Astrocyte (in vitro differentiated cells and primary cell): ENCODE measurements around the gene ABCA4. TPM values are rescaled to one million over a fixed set of nuclear protein-coding genes. Genes with fewer than 3 reads are reported as not detected.

ENCODE experiments used
- DNase-seq: peaks from one replicate; pipeline ENCODE4 v3.0.0-alpha.2; 2010; ENCODE audit warnings: low read depth
- FAIRE-seq: peaks from 2 replicates; lab custom pipeline; 2011; peaks lifted over from hg19 to GRCh38; lab: Jason Lieb, UNC
- H2AFZ ChIP-seq: 2 replicates; pipeline ENCODE4 v1.6.0; 2012; ENCODE audit warnings: low read depth, low read length, inconsistent platforms
- H3K27ac ChIP-seq: 2 replicates; pipeline ENCODE4 v1.5.1; 2011; ENCODE audit warnings: low read depth, low read length, inconsistent platforms
- H3K27me3 ChIP-seq: 2 replicates; pipeline ENCODE4 v1.6.0; 2011; ENCODE audit warnings: low read length, inconsistent platforms; ENCODE audit not compliant: insufficient read depth
- H3K36me3 ChIP-seq: 2 replicates; pipeline ENCODE4 v1.5.1; 2011; ENCODE audit warnings: low read length, inconsistent platforms; ENCODE audit not compliant: insufficient read depth
- H3K4me1 ChIP-seq: 2 replicates; pipeline ENCODE4 v1.5.1; 2011; ENCODE audit warnings: low read length, inconsistent platforms; ENCODE audit not compliant: insufficient read depth
- H3K4me2 ChIP-seq: 2 replicates; pipeline ENCODE4 v1.6.0; 2012; ENCODE audit warnings: low read length, inconsistent platforms
- H3K4me3 ChIP-seq: 2 replicates; pipeline ENCODE4 v1.5.1; 2011; ENCODE audit warnings: low read depth, mild to moderate bottlenecking, low read length, inconsistent platforms; ENCODE audit not compliant: insufficient read depth
- H3K79me2 ChIP-seq: 2 replicates; pipeline ENCODE4 v1.6.0; 2012; ENCODE audit warnings: mild to moderate bottlenecking, low read length, inconsistent platforms; ENCODE audit not compliant: insufficient read depth
- H3K9ac ChIP-seq: 2 replicates; pipeline ENCODE4 v1.6.0; 2012; ENCODE audit warnings: mild to moderate bottlenecking, low read length, inconsistent platforms
- H3K9me3 ChIP-seq: 2 replicates; pipeline ENCODE4 v1.5.1; 2012; ENCODE audit warnings: low read depth, mild to moderate bottlenecking, low read length, inconsistent platforms; ENCODE audit not compliant: insufficient read depth
- H4K20me1 ChIP-seq: 2 replicates; pipeline ENCODE4 v1.6.0; 2012; ENCODE audit warnings: low read length, inconsistent platforms; ENCODE audit not compliant: insufficient read depth
- H3K27ac Mint-ChIP-seq: one replicate; pipeline ENCODE4 v1.8.0; 2021; ENCODE audit warnings: mild to moderate bottlenecking, mixed read lengths; ENCODE audit not compliant: unreplicated experiment
- H3K27me3 Mint-ChIP-seq: one replicate; pipeline ENCODE4 v1.8.0; 2021; ENCODE audit warnings: low read depth, mixed read lengths; ENCODE audit not compliant: unreplicated experiment
- H3K36me3 Mint-ChIP-seq: one replicate; pipeline ENCODE4 v1.8.0; 2021; ENCODE audit warnings: low read depth, mixed read lengths; ENCODE audit not compliant: unreplicated experiment
- H3K4me1 Mint-ChIP-seq: one replicate; pipeline ENCODE4 v1.8.0; 2021; ENCODE audit warnings: low read depth, mixed read lengths; ENCODE audit not compliant: unreplicated experiment
- H3K4me3 Mint-ChIP-seq: one replicate; pipeline ENCODE4 v1.8.0; 2021; ENCODE audit warnings: mild to moderate bottlenecking, moderate library complexity, mixed read lengths; ENCODE audit not compliant: unreplicated experiment
- H3K9me3 Mint-ChIP-seq: one replicate; pipeline ENCODE4 v1.8.0; 2021; ENCODE audit warnings: mild to moderate bottlenecking, mixed read lengths; ENCODE audit not compliant: unreplicated experiment
- EZH2 ChIP-seq: IDR thresholded peaks from 2 replicates; pipeline ENCODE4 v1.6.1; 2012; ENCODE audit warnings: mild to moderate bottlenecking, low read length, inconsistent platforms; ENCODE audit not compliant: insufficient read depth
- total RNA-seq: library from RNA; stranded (reverse); gene quantifications from 2 replicates; pipeline ENCODE4 v1.2.1, GENCODE V29; 2021
- TF ChIP-seq, protein P1 (sequence below): IDR thresholded peaks from 2 replicates; pipeline ENCODE4 v1.5.1; 2011; ENCODE audit warnings: low read depth, mild to moderate bottlenecking, inconsistent platforms, low read length, moderate library complexity; ENCODE audit not compliant: insufficient read depth

The ABCA4 gene
- total RNA-seq, 1 donor from 2014 or later, result 0.20 TPM

DNA sequence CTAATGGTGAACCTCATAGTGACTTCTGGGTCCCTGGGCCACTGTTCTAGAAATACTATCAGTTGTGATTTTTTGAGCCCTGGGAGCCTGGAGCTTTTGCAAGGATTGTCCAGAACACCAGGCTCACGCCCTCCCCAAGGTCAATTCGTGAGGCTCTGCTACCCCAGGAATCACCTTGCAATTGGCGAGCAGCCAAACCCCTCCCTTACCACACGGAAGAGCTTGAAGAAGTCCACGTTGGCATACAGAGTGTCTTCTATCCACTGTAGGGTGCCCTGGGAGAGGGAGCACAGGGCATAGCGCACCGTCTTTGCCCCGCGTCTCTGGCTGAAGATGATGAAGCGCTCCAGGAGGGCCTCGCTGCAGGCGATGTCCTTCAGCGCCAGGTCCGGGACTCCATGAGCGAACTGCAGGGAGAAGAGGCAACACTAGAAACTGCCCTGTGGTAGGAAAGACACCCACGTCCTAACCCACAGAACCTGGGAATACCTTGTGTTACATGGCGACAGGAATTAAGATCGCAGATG, 22.3 kb downstream of the ABCA4 start:
- Histone ChIP-seq H3K4me3 (no peak overlapping the region), H3K27ac (no peak overlapping the region), H3K9ac (no peak overlapping the region), H2AFZ (no peak overlapping the region), H4K20me1 (no peaks in the 10 kb centered on the region), H3K79me2 (no peaks in the 10 kb centered on the region), H3K4me1 (peaks cover 34% of the 10 kb centered on the region), H3K9me3 (no peaks in the 10 kb centered on the region), H3K4me2 (no peak overlapping the region), H3K36me3 (no peaks in the 10 kb centered on the region), H3K27me3 (no peaks in the 10 kb centered on the region)
- no peaks in the 10 kb centered on the region for H3K36me3 Mint-ChIP-seq
- H3K4me1 Mint-ChIP-seq, result peaks cover 27% of the 10 kb centered on the region
- H3K27ac Mint-ChIP-seq, result no peak overlapping the region
- H3K9me3 Mint-ChIP-seq, result no peaks in the 10 kb centered on the region
- no peak overlapping the region for H3K4me3 Mint-ChIP-seq
- H3K27me3 Mint-ChIP-seq, result peaks cover 12% of the 10 kb centered on the region
- DNase-seq (no peak), FAIRE-seq (no peak)
- TF ChIP-seq, protein P1, sequence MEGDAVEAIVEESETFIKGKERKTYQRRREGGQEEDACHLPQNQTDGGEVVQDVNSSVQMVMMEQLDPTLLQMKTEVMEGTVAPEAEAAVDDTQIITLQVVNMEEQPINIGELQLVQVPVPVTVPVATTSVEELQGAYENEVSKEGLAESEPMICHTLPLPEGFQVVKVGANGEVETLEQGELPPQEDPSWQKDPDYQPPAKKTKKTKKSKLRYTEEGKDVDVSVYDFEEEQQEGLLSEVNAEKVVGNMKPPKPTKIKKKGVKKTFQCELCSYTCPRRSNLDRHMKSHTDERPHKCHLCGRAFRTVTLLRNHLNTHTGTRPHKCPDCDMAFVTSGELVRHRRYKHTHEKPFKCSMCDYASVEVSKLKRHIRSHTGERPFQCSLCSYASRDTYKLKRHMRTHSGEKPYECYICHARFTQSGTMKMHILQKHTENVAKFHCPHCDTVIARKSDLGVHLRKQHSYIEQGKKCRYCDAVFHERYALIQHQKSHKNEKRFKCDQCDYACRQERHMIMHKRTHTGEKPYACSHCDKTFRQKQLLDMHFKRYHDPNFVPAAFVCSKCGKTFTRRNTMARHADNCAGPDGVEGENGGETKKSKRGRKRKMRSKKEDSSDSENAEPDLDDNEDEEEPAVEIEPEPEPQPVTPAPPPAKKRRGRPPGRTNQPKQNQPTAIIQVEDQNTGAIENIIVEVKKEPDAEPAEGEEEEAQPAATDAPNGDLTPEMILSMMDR, result no peak
- no peak for TF ChIP-seq EZH2

DNA sequence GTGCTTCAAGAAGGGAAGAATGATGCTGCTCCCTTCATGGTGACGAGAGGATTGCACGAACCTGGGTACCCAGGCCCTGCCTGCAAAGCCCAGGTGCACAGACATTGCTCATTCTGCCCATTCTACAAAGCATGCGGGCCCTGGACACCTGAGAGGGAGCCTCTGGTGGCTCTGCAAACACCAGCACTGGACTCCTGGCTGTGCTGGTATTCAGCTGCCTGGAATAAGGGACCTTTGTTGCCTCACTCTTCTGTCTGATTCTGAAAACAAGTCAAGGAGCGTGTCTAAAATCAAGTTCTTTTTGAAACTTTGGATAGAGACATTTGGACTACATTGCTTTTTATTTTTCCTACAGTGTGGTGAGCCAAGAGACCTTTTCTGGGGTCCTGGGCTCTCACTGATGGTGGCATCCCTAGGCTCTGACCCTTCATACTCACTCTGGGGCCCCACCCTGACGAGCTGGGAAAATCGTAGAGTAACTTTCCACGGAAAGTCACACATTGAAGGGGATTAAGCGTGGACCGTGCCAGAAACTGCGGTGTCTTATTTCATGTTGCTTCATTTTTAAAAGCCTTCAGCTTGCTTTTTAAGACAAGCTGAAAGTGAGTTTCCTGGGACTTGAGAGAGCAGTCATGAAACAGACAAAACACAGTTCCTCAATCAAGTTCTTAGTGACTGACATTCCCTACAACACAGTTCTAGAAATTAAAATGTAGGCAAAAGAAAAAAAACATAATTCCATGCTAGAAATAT, 24.0 kb downstream of the ABCA4 start:
- no peak overlapping the region for H3K4me3 Mint-ChIP-seq
- Histone ChIP-seq H3K9ac (peak overlapping the region; percentile 84), H4K20me1 (no peaks in the 10 kb centered on the region), H3K79me2 (no peaks in the 10 kb centered on the region), H3K36me3 (no peaks in the 10 kb centered on the region), H3K27ac (no peak overlapping the region), H3K4me2 (no peak overlapping the region), H3K4me1 (peaks cover 50% of the 10 kb centered on the region), H3K9me3 (no peaks in the 10 kb centered on the region), H2AFZ (peak overlapping the region; percentile 12), H3K27me3 (no peaks in the 10 kb centered on the region), H3K4me3 (no peak overlapping the region)
- DNase-seq, result peak; percentile 27
- H3K36me3 Mint-ChIP-seq, result no peaks in the 10 kb centered on the region
- TF ChIP-seq EZH2, result no peak
- TF ChIP-seq, protein P1, result no peak
- H3K27me3 Mint-ChIP-seq, result peaks cover 3% of the 10 kb centered on the region
- FAIRE-seq, result no peak
- H3K27ac Mint-ChIP-seq, result no peak overlapping the region
- H3K4me1 Mint-ChIP-seq, result peaks cover 41% of the 10 kb centered on the region
- no peaks in the 10 kb centered on the region for H3K9me3 Mint-ChIP-seq
